ENCODE data around the gene CSNK1G2. TPM values are rescaled to one million over a fixed set of nuclear protein-coding genes. Genes with fewer than 3 reads are reported as not detected.
A peak's percentile ranks its signal among the peaks of the same experiment; 100 is the strongest.

CSNK1G2 gene
- total and polyA plus RNA-seq, 2 of the 13 experiments (the other 11 are each of a cell fraction or from before 2014, with no cell fraction given): 53.8 to 72.5 TPM

DNA sequence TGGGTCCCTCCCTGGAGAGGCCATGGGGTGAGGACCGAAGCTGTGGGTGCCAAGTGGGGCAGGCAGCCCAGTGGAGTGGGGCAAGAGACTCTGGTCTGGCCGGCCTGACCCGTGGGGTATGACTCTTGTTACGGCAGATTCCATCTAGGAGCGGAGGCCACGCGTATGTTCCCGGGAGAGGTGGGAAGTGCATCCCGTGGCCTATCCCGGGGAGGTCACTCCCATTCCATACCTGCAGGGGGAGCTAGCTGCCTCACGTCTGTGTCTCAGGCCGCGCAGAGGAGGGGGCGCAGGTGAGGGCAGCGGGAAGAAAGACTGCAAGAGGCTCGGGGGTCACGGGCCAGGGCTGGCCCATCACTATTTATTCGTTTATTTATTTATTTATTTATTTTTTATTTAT lies 4.9 kb downstream of the CSNK1G2 start (continued):
- TF ChIP-seq, protein P1, sequence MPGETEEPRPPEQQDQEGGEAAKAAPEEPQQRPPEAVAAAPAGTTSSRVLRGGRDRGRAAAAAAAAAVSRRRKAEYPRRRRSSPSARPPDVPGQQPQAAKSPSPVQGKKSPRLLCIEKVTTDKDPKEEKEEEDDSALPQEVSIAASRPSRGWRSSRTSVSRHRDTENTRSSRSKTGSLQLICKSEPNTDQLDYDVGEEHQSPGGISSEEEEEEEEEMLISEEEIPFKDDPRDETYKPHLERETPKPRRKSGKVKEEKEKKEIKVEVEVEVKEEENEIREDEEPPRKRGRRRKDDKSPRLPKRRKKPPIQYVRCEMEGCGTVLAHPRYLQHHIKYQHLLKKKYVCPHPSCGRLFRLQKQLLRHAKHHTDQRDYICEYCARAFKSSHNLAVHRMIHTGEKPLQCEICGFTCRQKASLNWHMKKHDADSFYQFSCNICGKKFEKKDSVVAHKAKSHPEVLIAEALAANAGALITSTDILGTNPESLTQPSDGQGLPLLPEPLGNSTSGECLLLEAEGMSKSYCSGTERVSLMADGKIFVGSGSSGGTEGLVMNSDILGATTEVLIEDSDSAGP (CRISPR knock-in tag; IDR thresholded peaks at IDR 0.05; ENCODE audit: borderline replicate concordance): peak; percentile 21; the same call in 1 of the 2 replicates
- TF ChIP-seq, protein P2, sequence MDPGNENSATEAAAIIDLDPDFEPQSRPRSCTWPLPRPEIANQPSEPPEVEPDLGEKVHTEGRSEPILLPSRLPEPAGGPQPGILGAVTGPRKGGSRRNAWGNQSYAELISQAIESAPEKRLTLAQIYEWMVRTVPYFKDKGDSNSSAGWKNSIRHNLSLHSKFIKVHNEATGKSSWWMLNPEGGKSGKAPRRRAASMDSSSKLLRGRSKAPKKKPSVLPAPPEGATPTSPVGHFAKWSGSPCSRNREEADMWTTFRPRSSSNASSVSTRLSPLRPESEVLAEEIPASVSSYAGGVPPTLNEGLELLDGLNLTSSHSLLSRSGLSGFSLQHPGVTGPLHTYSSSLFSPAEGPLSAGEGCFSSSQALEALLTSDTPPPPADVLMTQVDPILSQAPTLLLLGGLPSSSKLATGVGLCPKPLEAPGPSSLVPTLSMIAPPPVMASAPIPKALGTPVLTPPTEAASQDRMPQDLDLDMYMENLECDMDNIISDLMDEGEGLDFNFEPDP (CRISPR knock-in tag; conservative IDR thresholded peaks at IDR 0.05): no peak
- TF ChIP-seq ONECUT2 (CRISPR knock-in tag; IDR thresholded peaks at IDR 0.05) (no peak), ZNF225 (CRISPR knock-in tag; IDR thresholded peaks at IDR 0.05) (no peak), ZBTB7A (CRISPR knock-in tag; IDR thresholded peaks at IDR 0.05) (peak; percentile 29; the same call in 1 of the 2 replicates)
- TF ChIP-seq, protein P3, sequence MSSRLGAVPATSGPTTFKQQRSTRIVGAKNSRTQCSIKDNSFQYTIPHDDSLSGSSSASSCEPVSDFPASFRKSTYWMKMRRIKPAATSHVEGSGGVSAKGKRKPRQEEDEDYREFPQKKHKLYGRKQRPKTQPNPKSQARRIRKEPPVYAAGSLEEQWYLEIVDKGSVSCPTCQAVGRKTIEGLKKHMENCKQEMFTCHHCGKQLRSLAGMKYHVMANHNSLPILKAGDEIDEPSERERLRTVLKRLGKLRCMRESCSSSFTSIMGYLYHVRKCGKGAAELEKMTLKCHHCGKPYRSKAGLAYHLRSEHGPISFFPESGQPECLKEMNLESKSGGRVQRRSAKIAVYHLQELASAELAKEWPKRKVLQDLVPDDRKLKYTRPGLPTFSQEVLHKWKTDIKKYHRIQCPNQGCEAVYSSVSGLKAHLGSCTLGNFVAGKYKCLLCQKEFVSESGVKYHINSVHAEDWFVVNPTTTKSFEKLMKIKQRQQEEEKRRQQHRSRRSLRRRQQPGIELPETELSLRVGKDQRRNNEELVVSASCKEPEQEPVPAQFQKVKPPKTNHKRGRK (CRISPR knock-in tag; IDR thresholded peaks at IDR 0.05): no peak
- TF ChIP-seq, protein P4, sequence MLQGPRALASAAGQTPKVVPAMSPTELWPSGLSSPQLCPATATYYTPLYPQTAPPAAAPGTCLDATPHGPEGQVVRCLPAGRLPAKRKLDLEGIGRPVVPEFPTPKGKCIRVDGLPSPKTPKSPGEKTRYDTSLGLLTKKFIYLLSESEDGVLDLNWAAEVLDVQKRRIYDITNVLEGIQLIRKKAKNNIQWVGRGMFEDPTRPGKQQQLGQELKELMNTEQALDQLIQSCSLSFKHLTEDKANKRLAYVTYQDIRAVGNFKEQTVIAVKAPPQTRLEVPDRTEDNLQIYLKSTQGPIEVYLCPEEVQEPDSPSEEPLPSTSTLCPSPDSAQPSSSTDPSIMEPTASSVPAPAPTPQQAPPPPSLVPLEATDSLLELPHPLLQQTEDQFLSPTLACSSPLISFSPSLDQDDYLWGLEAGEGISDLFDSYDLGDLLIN (CRISPR knock-in tag; IDR thresholded peaks at IDR 0.05; ENCODE audit: borderline replicate concordance): no peak
